Upper lobe of right lung (tissue), 1 donor: Measurements from ENCODE around the gene VEZF1. TPM values are rescaled to one million over a fixed set of nuclear protein-coding genes. Genes with fewer than 3 reads are reported as not detected.

Experiments used
- ATAC-seq: fragments of 200-7000 bp; cut with Tn5 transposase; one replicate; pipeline ENCODE4 v1.9.1; 2020; ENCODE audit warnings: mild to moderate bottlenecking, moderate library complexity
- DNase-seq: peaks from one replicate; pipeline ENCODE4 v3.0.0-alpha.2; 2020
- H3K27ac ChIP-seq: fragments of 200-600 bp; one replicate; pipeline ENCODE4 v1.8.0; 2022
- H3K27me3 ChIP-seq: fragments of 200-600 bp; one replicate; pipeline ENCODE4 v1.8.0; 2022; ENCODE audit warnings: mild to moderate bottlenecking
- H3K36me3 ChIP-seq: fragments of 200-600 bp; one replicate; pipeline ENCODE4 v1.8.0; 2022
- H3K4me1 ChIP-seq: fragments of 200-600 bp; one replicate; pipeline ENCODE4 v1.8.0; 2022
- H3K4me3 ChIP-seq: fragments of 200-600 bp; one replicate; pipeline ENCODE4 v1.8.0; 2022; ENCODE audit warnings: mild to moderate bottlenecking
- H3K9me3 ChIP-seq: fragments of 200-600 bp; one replicate; pipeline ENCODE4 v1.8.0; 2022
- CTCF ChIP-seq: fragments of 200-600 bp; IDR thresholded peaks from one replicate; pipeline ENCODE4 v1.8.0; 2022; ENCODE audit warnings: antibody characterized with exemption
- intact Hi-C: fragments of 100-400 bp; cut with DNase I; formaldehyde crosslinking; loops from one replicate; pipeline ENCODE4 v1.11.0; 2022
- total RNA-seq: library from RNA; stranded (reverse); fragmentation: NEBNext Ultra II Directional; extraction: Animal tissue kit (Norgen Biotek cat#: 25700); gene quantifications from one replicate; pipeline ENCODE4 v1.2.1, GENCODE V29; 2021
- donor health status: DM: no; HTN: yes; CAD: no; lungs with severe emphysema.

VEZF1 gene
- total RNA-seq, 1 donor from 2014 or later: 77.1 TPM

- Histone ChIP-seq H3K27me3 (no peaks in the 10 kb centered on the region), H3K4me3 (no peak overlapping the region), H3K4me1 (peaks cover 17% of the 10 kb centered on the region), H3K27ac (no peak overlapping the region), H3K9me3 (no peaks in the 10 kb centered on the region), H3K36me3 (peaks cover 24% of the 10 kb centered on the region)
- no peak for ATAC-seq
- no peak for TF ChIP-seq CTCF
- intact Hi-C loops: loop anchor here (5.0 kb wide), 1 partner anchor 122 kb away; no protein-coding TSS in a partner anchor
- DNase-seq: no peak
Observed at GRCh38 chr17:57994436-57994835, 6.4 kb upstream of the VEZF1 start.

- H3K4me3 ChIP-seq: no peak overlapping the region
- peak; percentile 23 for ATAC-seq
- intact Hi-C loops: loop anchor here (5.0 kb wide), 1 partner anchor 121 kb away; no protein-coding TSS in a partner anchor
- H3K27ac ChIP-seq: no peak overlapping the region
- no peaks in the 10 kb centered on the region for H3K9me3 ChIP-seq
- peaks cover 23% of the 10 kb centered on the region for H3K4me1 ChIP-seq
- no peak for DNase-seq
- no peak for TF ChIP-seq CTCF
- no peaks in the 10 kb centered on the region for H3K27me3 ChIP-seq
- H3K36me3 ChIP-seq: peaks cover 19% of the 10 kb centered on the region
Observed at GRCh38 chr17:57993471-57994365, 5.7 kb upstream of the VEZF1 start.

DNA sequence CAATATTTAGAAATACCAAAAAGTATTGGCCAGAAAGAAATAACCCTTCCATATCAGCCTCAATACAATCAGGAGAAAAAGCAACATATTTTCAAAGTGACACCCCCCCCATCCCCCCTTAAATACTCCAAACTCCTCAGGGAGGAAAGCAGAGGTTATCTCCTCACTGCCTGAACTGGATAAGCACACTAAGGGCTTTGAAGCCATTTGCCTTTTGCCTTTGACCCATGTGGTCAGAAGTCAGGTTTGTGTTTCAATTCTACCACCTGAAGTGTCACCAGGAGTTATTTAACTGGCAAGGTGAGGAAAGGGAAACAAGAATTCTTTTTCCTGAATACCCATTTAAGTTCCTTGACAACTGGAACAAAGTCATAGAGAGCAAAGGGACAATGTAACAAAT lies 3.5 kb upstream of the VEZF1 start:
- H3K27me3 ChIP-seq: no peaks in the 10 kb centered on the region
- peaks cover 2% of the 10 kb centered on the region for H3K36me3 ChIP-seq
- TF ChIP-seq CTCF: no peak
- H3K4me3 ChIP-seq: no peak overlapping the region
- no peak for ATAC-seq
- H3K4me1 ChIP-seq: peaks cover 26% of the 10 kb centered on the region
- intact Hi-C loops: loop anchor here (5.0 kb wide), 1 partner anchor 119 kb away; no protein-coding TSS in a partner anchor
- no peaks in the 10 kb centered on the region for H3K9me3 ChIP-seq
- H3K27ac ChIP-seq: no peak overlapping the region
- DNase-seq: no peak

- no peak overlapping the region for H3K27ac ChIP-seq
- TF ChIP-seq CTCF: no peak
- intact Hi-C loops: loop anchor here (5.0 kb wide), 1 partner anchor 118 kb away; no protein-coding TSS in a partner anchor
- H3K4me1 ChIP-seq: peaks cover 35% of the 10 kb centered on the region
- DNase-seq: no peak
- no peaks in the 10 kb centered on the region for H3K9me3 ChIP-seq
- no peaks in the 10 kb centered on the region for H3K27me3 ChIP-seq
- ATAC-seq: no peak
- no peak overlapping the region for H3K4me3 ChIP-seq
- H3K36me3 ChIP-seq: no peaks in the 10 kb centered on the region
Observed at GRCh38 chr17:57990037-57990436, 2.0 kb upstream of the VEZF1 start.

GRCh38 chr17:57988301-57989250 lies 522 bp upstream of the VEZF1 start:
- Histone ChIP-seq H3K4me1 (peaks cover 43% of the 10 kb centered on the region), H3K27me3 (no peaks in the 10 kb centered on the region)
- peak; percentile 89 for DNase-seq

More at GRCh38 chr17:57988301-57989250, 522 bp upstream of the VEZF1 start:
- peak; percentile 86 for ATAC-seq
- H3K4me3 ChIP-seq: peak overlapping the region; percentile 83
- H3K27ac ChIP-seq: peak overlapping the region; percentile 93
- TF ChIP-seq CTCF: no peak
- intact Hi-C loops: no loop called here
- H3K9me3 ChIP-seq: no peaks in the 10 kb centered on the region
- no peaks in the 10 kb centered on the region for H3K36me3 ChIP-seq
